Astrocyte (in vitro differentiated cells and primary cell): ENCODE results near the gene OPCML.

ENCODE experiments used
- EZH2 ChIP-seq: IDR thresholded peaks from 2 replicates; pipeline ENCODE4 v1.6.1; 2012; ENCODE audit warnings: mild to moderate bottlenecking, low read length, inconsistent platforms; ENCODE audit not compliant: insufficient read depth
- TF ChIP-seq, protein P1 (sequence below): IDR thresholded peaks from 2 replicates; pipeline ENCODE4 v1.5.1; 2011; ENCODE audit warnings: low read depth, mild to moderate bottlenecking, inconsistent platforms, low read length, moderate library complexity; ENCODE audit not compliant: insufficient read depth

DNA sequence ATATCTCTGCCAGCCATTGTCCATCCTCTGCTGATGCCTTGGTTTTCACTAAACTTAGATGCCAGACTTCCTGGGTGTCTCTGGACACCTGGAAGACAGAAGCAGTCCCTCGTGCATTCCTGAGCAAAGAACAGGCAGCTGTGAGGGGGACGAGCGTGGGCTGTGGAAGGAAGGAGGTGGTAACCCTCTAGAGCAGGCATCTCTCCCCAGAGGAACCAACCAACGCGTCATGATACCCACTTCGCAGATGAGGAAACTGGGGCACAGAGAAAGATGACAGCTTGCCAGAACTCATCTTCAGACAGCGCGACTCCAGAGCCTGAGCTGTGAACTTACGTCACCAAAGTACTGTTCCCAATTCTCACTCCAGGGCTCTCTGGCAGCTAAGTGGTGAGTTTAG lies 123.4 kb downstream of the OPCML start:
- TF ChIP-seq, protein P1, sequence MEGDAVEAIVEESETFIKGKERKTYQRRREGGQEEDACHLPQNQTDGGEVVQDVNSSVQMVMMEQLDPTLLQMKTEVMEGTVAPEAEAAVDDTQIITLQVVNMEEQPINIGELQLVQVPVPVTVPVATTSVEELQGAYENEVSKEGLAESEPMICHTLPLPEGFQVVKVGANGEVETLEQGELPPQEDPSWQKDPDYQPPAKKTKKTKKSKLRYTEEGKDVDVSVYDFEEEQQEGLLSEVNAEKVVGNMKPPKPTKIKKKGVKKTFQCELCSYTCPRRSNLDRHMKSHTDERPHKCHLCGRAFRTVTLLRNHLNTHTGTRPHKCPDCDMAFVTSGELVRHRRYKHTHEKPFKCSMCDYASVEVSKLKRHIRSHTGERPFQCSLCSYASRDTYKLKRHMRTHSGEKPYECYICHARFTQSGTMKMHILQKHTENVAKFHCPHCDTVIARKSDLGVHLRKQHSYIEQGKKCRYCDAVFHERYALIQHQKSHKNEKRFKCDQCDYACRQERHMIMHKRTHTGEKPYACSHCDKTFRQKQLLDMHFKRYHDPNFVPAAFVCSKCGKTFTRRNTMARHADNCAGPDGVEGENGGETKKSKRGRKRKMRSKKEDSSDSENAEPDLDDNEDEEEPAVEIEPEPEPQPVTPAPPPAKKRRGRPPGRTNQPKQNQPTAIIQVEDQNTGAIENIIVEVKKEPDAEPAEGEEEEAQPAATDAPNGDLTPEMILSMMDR = no peak
- TF ChIP-seq EZH2 = no peak
